Activated T-cell treated with anti-CD3 and anti-CD28 coated beads for 1 hour (primary cell): ENCODE measurements around the gene SPDYE6.
"Not testable (repeated sequence)": the region's sequence is repeated elsewhere in the genome, so short reads cannot be mapped to it uniquely, and the experiment has no call there.

Experiments
- DNase-seq: peaks from one replicate; pipeline ENCODE4 v3.0.0-alpha.2; 2020; ENCODE audit warnings: low read depth

The SPDYE6 gene, protein sequence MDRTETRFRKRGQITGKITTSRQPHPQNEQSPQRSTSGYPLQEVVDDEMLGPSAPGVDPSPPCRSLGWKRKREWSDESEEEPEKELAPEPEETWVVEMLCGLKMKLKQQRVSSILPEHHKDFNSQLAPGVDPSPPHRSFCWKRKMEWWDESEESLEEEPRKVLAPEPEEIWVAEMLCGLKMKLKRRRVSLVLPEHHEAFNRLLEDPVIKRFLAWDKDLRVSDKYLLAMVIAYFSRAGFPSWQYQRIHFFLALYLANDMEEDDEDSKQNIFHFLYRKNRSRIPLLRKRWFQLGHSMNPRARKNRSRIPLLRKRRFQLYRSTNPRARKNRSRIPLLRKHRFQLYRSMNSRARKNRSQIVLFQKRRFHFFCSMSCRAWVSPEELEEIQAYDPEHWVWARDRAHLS

DNA sequence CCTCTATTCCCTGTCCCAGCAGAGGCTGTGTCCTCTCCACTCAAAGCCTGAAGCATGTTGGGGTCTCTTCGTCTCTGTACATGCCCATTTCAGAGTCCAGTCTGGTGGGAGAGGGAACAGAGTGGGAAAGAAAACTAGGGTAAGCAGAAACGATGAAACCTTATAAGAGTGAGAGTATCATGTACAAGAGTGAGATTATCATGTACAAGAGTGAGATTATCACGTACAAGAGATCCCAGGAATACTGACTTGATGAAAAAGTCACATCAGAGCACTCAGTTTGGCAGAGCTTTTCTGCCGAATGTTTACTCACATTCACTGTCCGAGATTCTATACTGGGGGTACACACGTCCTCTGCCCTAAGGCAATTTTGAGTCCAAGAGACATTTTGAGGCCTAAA is at the start of gene SPDYE6:
Gene SPDYE6 (minus strand): TSS at position 101 of the 400 bp plus-strand sequence. CDS start 421 bp downstream, outside the sequence.
- not testable (repeated sequence) for DNase-seq

DNA sequence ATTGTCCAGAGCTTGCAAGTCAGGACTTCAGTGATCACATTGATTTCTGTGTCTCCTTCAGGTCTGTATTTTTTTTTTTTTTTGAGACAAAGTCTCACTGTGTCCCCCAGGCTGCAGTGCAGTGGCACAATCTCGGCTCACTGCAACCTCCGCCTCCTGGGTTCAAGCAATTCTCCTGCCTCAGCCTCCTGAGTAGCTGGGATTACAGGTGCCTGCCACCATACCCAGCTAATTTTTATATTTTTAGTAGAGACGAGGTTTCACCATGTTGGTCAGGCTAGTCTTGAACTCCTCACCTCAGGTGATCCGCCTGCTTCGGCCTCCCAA is 48.6 kb upstream of the SPDYE6 start:
- not testable (repeated sequence) for DNase-seq

DNA sequence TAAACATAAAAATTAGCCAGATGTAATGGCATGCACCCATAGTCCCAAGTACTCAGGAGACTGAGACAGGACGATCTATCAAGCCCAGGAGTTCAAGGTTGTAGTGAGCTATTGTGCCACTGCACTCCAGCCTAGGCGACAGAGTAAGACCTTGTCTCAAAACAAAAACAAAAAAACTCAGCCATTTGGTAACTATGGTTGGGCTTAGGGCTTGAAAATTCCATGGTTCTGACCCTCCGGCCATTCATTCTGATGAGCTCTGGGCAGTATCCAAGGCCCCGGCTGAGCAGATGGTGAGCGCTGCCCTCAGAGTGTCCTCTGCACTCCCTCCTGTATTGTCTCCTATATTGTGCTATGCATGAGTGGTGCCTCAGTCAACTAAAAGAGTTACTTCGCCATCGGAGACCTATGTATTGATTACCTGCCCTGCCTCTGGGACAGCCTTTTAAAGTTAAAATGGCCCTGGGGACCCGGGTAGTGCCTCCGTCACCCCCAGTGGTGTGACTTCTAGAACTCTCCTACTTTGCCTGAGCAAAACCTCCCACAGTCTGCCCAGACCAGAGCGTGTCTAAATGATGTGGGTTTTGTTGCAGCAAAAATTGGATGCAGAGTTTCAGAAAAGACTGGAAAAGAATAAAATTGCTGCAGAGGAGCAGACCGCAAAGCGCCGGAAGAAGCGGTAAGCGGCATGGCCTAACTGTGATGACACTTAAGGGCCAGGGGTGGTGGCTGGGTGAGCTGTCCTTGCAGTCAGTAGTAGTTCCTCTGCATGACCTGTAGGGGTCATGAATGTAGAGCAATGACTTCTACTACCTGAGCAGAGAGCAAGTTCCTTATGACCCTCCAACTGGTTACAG is 48.0 kb upstream of the SPDYE6 start:
- DNase-seq, result peak; percentile 22

DNA sequence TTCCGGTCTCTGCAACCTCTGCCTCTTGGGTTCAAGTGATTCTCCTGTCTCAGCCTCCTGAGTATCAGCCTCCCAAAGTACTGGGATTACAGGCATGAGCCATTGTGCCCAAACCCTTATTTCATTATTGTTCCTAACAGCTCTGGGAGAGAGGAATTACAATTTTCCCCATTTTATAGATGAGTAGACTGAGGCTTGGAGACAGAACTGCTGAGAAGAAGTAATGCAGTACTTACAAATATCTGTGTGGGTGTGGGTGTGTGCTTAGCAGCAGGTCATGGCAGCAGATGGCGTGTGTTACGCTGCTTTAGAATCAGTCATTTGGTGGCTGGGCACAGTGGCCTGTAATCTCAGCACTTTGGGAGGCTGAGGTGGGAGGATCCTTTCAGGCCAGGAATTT is 47.3 kb upstream of the SPDYE6 start:
- no peak for DNase-seq

GRCh38 chr7:102400360-102400759 is 44.1 kb upstream of the SPDYE6 start:
- no peak for DNase-seq

DNA sequence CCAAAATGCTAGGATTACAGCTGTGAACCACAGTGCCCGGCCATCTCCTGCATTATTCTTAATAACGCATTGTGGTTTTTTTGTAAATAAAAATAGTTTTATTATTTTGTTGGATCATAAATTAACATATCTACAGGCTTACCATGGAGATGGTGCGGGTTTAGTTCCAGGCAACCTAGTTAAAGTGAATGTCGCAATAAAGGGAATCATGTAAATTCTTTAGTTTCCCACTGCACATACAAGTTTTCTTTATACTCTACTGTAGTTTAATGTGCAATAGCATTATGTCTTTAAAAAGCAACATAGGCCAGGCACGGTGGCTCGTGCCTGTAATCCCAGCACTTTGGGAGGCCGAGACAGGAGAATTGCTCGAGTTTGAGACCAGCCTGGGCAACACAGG is 42.3 kb upstream of the SPDYE6 start:
- no peak for DNase-seq

- DNase-seq, result no peak
Measured at GRCh38 chr7:102396710-102397019, 40.4 kb upstream of the SPDYE6 start.

GRCh38 chr7:102395873-102396709 is 39.8 kb upstream of the SPDYE6 start, which contains the start of gene PRKRIP1:
Gene PRKRIP1 (plus strand): TSS chr7:102396363. CDS start chr7:102396412, 49 bp downstream.
- peak; percentile 65 for DNase-seq

- DNase-seq, result no peak
Measured at GRCh38 chr7:102395592-102395872, 39.3 kb upstream of the SPDYE6 start.

DNA sequence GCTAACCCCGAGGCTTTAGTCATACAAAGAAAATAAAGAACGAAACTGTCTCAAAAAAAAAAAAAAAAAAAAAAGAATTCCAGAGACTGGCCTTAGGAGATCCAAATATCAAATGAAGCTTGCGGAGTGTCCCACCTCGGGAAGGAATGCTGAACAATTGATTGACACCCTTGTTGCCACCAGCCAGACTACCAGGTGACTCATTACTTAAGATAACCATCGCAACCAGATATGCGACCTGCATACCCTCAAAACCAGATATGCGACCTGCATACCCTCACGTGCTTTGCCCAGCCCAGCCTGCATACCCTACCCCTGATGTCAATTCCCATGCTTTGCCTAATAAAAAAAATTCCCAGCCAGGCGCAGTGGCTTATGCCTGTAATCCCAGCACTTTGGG is 37.2 kb upstream of the SPDYE6 start:
- DNase-seq, result no peak

DNA sequence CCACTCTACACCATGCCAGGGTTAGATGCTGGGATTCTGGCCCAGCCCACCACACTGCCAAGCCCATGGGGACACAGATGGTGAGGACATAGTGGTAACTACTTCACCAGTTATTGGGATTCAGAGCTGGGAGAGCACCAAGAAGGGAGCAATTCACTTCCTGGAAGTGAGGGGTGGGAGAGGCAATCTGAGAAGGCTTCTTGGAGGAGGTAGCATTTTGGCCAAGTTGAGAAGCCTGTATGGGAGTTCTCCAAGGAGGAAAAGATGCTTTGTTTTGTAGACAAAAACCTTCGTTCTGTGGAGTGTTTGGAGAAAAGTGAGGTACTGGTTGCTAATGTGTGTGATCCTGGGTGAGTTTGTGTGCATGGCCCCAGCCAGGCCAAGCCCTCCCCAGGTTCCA is 36.1 kb upstream of the SPDYE6 start:
- DNase-seq, result no peak

DNA sequence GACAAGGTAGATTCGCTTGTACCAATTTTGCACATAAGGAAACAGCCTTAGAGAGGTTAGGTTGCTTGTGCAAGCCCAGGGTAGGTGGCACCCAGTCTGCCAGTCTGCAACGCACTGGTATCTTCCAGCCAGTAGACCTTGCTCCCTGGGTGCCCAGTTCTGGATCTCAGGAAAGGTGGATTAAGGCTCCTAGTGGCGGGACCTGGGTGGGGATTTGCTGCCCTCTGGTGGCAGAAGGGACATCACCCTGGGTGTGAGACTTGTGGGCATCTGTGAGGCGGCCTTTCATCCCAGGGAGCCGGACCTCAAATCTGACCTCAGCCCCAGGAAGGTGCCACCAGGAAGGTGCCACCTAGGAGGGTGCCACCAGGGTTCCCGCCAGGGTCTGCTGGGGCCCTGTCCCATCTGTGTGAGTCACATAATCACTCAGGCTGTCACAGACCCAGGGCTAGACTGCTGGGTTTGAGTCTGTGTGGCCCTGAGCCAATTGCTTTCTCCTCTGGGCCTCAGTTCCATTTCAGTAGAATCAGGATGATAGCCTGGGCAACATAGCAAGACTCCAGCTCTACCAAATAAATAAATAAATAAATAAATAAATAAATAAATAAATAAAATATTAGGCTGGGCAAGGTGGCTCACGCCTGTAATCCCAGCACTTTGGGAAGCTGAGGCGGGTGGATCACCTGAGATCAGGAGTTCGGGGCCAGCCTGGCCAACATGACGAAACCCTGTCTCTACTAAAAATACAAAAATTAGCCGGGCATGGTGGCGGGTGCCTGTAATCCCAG is 34.6 kb upstream of the SPDYE6 start:
- peak; percentile 59 for DNase-seq

DNA sequence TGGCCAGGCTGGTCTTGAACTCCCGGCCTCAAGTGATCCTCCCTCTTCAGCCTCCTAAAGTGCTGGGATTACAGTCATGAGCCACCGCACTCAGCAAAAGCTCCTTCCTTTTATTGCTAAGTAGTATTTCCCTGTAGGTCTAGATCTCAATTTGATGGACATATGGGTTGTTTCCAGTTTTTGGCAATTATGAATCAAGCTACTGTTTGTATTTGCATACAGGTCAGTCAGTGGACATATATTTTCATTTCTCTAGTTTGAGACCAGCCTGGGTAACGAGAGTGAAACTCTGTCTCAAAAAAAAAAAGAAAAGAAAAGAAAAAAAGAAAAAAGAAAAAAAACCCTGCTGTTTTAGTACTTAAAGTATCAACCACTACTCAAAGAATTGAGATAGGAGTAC is 33.6 kb upstream of the SPDYE6 start:
- no peak for DNase-seq

DNA sequence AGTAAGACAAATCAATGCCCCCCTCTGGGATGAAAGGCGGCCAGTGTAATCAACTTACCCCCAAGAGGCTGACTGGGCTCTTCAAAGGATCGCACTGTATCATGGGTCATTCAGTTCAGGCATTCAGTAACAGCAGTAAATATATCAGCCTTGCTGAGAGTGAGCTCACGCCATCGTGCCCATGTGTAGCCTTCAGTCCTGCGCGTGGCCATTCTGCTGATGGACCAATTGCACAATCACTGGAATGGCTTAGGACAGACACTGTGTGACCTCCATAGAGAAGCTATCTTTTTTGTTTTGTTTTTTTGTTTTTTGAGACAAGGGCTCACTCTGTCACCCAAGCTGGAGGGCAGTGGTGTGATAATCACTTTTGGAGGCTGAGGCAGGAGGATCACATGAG is 30.8 kb upstream of the SPDYE6 start:
- no peak for DNase-seq

DNA sequence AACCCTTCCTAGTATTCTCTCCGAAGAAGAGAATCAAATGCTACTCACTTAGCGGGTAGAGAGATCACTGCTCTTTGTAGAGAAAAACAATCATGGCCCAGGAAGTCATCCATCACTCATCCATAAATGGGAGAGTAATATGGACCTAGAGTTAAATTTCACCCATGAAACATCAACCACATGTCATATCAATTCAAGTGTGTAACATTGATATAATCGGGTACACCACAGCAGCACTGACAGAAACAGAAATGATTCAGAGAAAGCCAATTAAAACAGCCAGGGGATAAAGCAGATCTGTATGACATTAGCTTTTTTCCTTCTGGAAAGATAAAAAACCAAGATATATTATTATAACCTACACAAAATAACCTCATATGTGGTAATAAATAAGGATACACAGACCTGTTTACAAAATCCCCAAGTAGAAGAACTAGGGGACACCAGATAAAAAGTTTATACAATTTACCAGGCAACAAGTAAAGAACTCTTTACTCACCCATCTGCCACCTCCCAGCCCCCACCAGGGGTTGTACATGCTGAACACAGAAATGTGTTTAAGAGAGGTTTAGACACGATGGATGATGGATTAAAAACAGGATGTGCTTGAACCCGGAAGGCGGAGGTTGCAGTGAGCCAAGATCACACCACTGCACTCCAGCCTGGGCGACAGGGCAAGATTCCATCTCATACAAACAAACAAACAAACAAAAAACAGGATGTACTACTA is 25.6 kb upstream of the SPDYE6 start:
- not testable (repeated sequence) for DNase-seq

GRCh38 chr7:102380837-102381236 is 24.6 kb upstream of the SPDYE6 start:
- DNase-seq, result not testable (repeated sequence)

GRCh38 chr7:102376964-102377466 is 20.8 kb upstream of the SPDYE6 start:
- DNase-seq, result no peak

- DNase-seq, result not testable (repeated sequence)
Measured at GRCh38 chr7:102372796-102373195, 16.6 kb upstream of the SPDYE6 start.

- not testable (repeated sequence) for DNase-seq
Measured at GRCh38 chr7:102370038-102370437, 13.8 kb upstream of the SPDYE6 start.

DNA sequence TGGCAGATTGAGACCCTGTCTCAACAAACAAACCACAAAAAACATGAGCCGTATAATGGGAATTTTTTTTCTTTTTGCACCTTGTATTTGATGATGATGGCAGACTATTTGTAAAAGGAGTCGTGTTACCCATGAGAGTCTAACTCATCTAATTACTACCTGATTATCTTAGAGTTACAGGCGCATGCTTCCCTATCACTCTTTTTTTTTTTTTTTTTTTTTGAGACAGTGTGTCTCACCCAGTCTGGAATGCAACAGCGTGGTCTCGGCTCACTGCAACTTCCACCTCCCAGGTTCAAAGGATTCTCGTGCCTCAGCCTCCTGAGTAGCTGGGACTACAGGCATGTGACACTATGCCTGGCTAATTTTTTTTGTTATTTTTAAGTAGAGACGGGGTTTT is 9.1 kb upstream of the SPDYE6 start:
- not testable (repeated sequence) for DNase-seq

- not testable (repeated sequence) for DNase-seq
Measured at GRCh38 chr7:102364394-102364886, 8.2 kb upstream of the SPDYE6 start.
